Endothelial cell of umbilical vein (primary cell): ENCODE data around the gene TTLL4. TPM values are rescaled to one million over a fixed set of nuclear protein-coding genes. Genes with fewer than 3 reads are reported as not detected.
A peak's percentile ranks its signal among the peaks of the same experiment; 100 is the strongest.

Experiments
- BruUV-seq: library from RNA; stranded (reverse); fragments of 400-500 nt; replicated peaks from 2 replicates; lab custom pipeline; 2021; lab: Mats Ljungman, UMichigan
- CTCF ChIA-PET: fragments of 300-600, 350-600 bp; sonication (Branson Sonifier 250); formaldehyde crosslinking; loops from one replicate; lab custom pipeline; 2021; ENCODE audit warnings: antibody characterized with exemption, inconsistent platforms; lab: Charles Lee
- POLR2A ChIA-PET: fragments of 300-600, 350-600 bp; sonication (Branson Sonifier 250); formaldehyde crosslinking; loops from one replicate; lab custom pipeline; 2021; ENCODE audit warnings: antibody characterized with exemption, inconsistent platforms; lab: Charles Lee
- DNase-seq: peaks from one replicate; pipeline ENCODE4 v3.0.0-alpha.2; 2011; ENCODE audit warnings: low read depth, low spot score
- FAIRE-seq: peaks from 2 replicates; lab custom pipeline; 2011; peaks lifted over from hg19 to GRCh38; lab: Jason Lieb, UNC
- H2AFZ ChIP-seq: 2 replicates; pipeline ENCODE4 v1.6.0; 2012; ENCODE audit warnings: low read depth, low read length, control low read depth, inconsistent platforms
- H3K27ac ChIP-seq: 2 replicates; pipeline ENCODE4 v1.5.1; 2011; ENCODE audit warnings: low read depth, mild to moderate bottlenecking, control low read depth, low read length, moderate library complexity; ENCODE audit not compliant: insufficient read depth
- H3K27me3 ChIP-seq, 2 experiments: 2 replicates each; pipeline versions ENCODE4 v1.6.0 to v1.6.1; 2011; ENCODE audit warnings: low read length in 2 of 2, mixed read lengths in 1 of 2; ENCODE audit not compliant: control insufficient read depth in 2 of 2, insufficient read depth in 2 of 2
- H3K36me3 ChIP-seq, 2 experiments: 2 replicates in 1 of 2; 3 replicates in 1 of 2; pipeline ENCODE4 v1.5.1; 2011; ENCODE audit warnings: low read length in 2 of 2, mild to moderate bottlenecking in 1 of 2, moderate library complexity in 1 of 2; ENCODE audit not compliant: control insufficient read depth in 2 of 2, insufficient read depth in 2 of 2; ENCODE audit errors: extremely low read depth in 1 of 2
- H3K4me1 ChIP-seq: 3 replicates; pipeline ENCODE4 v1.5.1; 2011; ENCODE audit warnings: mild to moderate bottlenecking, low read length; ENCODE audit not compliant: control insufficient read depth, insufficient read depth; ENCODE audit errors: extremely low read depth
- H3K4me2 ChIP-seq: 2 replicates; pipeline ENCODE4 v1.6.1; 2011; ENCODE audit warnings: low read length, control low read depth, mixed read lengths; ENCODE audit not compliant: insufficient read depth
- H3K4me3 ChIP-seq, 3 experiments: fragments of 200-600 bp in 1 of 3; sonication (generic), shearing (Covaris generic) in 1 of 3; replicated peaks in 1 of 3; 2 replicates each; pipeline ENCODE4 v1.5.1; 2011 to 2016; ENCODE audit warnings: control low read depth in 3 of 3, low read length in 3 of 3, mild to moderate bottlenecking in 2 of 3, inconsistent platforms in 1 of 3, low read depth in 1 of 3, moderate library complexity in 1 of 3; ENCODE audit not compliant: insufficient read depth in 1 of 3
- H3K79me2 ChIP-seq: 2 replicates; pipeline ENCODE4 v1.6.0; 2012; ENCODE audit warnings: low read length, inconsistent platforms; ENCODE audit not compliant: control insufficient read depth, insufficient read depth
- H3K9ac ChIP-seq: replicated peaks from 2 replicates; pipeline ENCODE3; 2011; ENCODE audit warnings: low read length, control low read depth; ENCODE audit not compliant: insufficient read depth; ENCODE audit errors: extremely low read depth
- H3K9me1 ChIP-seq: replicated peaks from 3 replicates; pipeline ENCODE4 v1.6.0; 2011; ENCODE audit warnings: mild to moderate bottlenecking, low read length; ENCODE audit not compliant: control insufficient read depth, insufficient read depth; ENCODE audit errors: extremely low read depth
- H3K9me3 ChIP-seq: replicated peaks from 2 replicates; pipeline ENCODE4 v1.5.1; 2012; ENCODE audit warnings: low read length, inconsistent platforms; ENCODE audit not compliant: control insufficient read depth, insufficient read depth
- H4K20me1 ChIP-seq: replicated peaks from 2 replicates; pipeline ENCODE3; 2011; ENCODE audit warnings: mild to moderate bottlenecking, low read length; ENCODE audit not compliant: control insufficient read depth, insufficient read depth; ENCODE audit errors: extremely low read depth
- JUN ChIP-seq: IDR thresholded peaks from 2 replicates; pipeline ENCODE4 v1.6.1; 2011; ENCODE audit warnings: borderline replicate concordance, low read depth; ENCODE audit not compliant: insufficient read length, insufficient read depth
- MYC ChIP-seq: IDR thresholded peaks from one replicate; pipeline ENCODE4 v1.6.1; 2011; ENCODE audit warnings: mild to moderate bottlenecking, low read depth, low read length
- dilution Hi-C: fragments of 300-500 bp; cut with MboI; formaldehyde crosslinking; loops from one replicate; pipeline ENCODE4 v1.15.0; 2019; ENCODE audit warnings: low sequenced_read_pairs; ENCODE audit not compliant: extremely low pct_ligation_motif_present
- intact Hi-C: fragments of 100-400 bp; cut with micrococcal nuclease; formaldehyde crosslinking; loops from one replicate; pipeline ENCODE4 v1.10.0; 2022
- polyA plus RNA-seq, 4 experiments: library from polyadenylated mRNA; depleted of rRNA in 3 of 4; stranded (reverse) in 3 of 4; unstranded in 1 of 4; fragments of >200 nt; gene quantifications; 2 replicates each; pipeline versions ENCODE4 v1.2.1 to v1.2.3, GENCODE V29; 2011 to 2012; ENCODE audit warnings: missing spikeins in 1 of 4
- total RNA-seq: library from RNA; stranded (reverse); gene quantifications from 2 replicates; pipeline ENCODE4 v1.2.3, GENCODE V29; 2021
- TF ChIP-seq, protein P1 (sequence below): IDR thresholded peaks from 2 replicates; pipeline ENCODE4 v1.6.1; 2011; ENCODE audit not compliant: insufficient read depth, insufficient read length

Gene TTLL4
- total and polyA plus RNA-seq, 2 donors (not counting 3 experiments of a cell fraction or from before 2014, with no cell fraction given): 26.7 to 45.0 TPM

DNA sequence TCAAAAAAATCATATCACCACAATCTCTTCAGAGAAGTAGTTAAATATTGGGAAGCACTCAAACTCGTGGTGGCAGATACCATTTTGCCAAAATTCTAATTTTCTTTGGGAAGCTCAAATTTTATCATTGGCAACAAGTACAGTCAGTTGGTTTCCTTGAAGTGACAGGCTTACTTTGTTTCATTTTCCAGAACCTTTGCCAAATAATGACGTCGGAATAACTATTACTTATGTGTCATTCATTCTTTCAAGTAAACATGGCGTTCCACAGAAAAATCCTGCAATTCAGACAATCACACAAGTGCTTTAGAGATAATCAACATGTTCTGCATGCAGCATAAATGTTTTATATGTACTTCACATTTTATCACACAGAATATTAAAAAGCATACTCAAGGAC is 5.4 kb downstream of the TTLL4 start:
- ChIA-PET POLR2A (no interaction called here), CTCF (interaction anchor here (1.0 kb wide), 1 partner anchor 131 kb away, joined by 5 read pairs; no protein-coding TSS in a partner anchor)
- no peak overlapping the region for H3K9ac ChIP-seq
- peaks cover 2% of the 10 kb centered on the region in 2 experiments for H3K36me3 ChIP-seq
- no peaks in the 10 kb centered on the region for H3K27me3 ChIP-seq
- dilution Hi-C loops (no loop called here), intact Hi-C loops (no loop called here)
- TF ChIP-seq, protein P1, sequence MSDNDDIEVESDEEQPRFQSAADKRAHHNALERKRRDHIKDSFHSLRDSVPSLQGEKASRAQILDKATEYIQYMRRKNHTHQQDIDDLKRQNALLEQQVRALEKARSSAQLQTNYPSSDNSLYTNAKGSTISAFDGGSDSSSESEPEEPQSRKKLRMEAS: no peak
- peak; percentile 43 for TF ChIP-seq JUN
- BruUV-seq: no TSS peak
- no peak overlapping the region for H2AFZ ChIP-seq
- no peak for FAIRE-seq
- DNase-seq: peak; percentile 84
- H4K20me1 ChIP-seq: no peaks in the 10 kb centered on the region
- H3K4me1 ChIP-seq: peaks cover 8% of the 10 kb centered on the region
- no peak overlapping the region for H3K27ac ChIP-seq
- H3K4me3 ChIP-seq: no peak overlapping the region
- H3K9me3 ChIP-seq: no peaks in the 10 kb centered on the region
- no peak overlapping the region for H3K4me2 ChIP-seq
- H3K9me1 ChIP-seq: no peaks in the 10 kb centered on the region
- peaks cover 73% of the 10 kb centered on the region for H3K79me2 ChIP-seq

DNA sequence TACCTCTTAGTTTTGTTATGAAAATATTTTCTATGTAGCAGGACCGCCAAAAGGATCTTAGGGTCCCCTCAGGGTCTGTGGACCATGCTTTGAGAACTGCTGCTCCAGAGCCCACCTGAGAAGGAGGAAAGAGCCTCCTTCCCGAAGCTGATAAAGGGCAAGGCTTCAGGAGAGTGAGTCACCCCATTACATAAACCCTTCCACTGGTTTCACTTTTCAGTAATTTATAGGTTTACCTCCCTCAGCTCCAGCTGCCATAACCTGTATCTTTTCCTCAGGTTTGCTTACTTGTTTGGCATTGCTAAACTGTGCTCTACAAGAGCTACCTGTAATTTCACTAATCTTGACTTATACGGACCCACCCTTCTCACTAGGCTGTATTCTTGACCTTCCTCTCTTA is 6.6 kb downstream of the TTLL4 start:
- peak; percentile 2 for TF ChIP-seq JUN
- TF ChIP-seq MYC: no peak
- H3K36me3 ChIP-seq: peaks cover 2% of the 10 kb centered on the region in 2 experiments
- no peak overlapping the region for H3K27ac ChIP-seq
- H3K4me3 ChIP-seq: no peak overlapping the region
- no peak overlapping the region for H3K9ac ChIP-seq
- dilution Hi-C loops: no loop called here
- no peak for FAIRE-seq
- CTCF ChIA-PET: interaction anchor here (0.7 to 1.3 kb wide), 4 partner anchors 9 to 159 kb away, joined by 3 to 4 read pairs (median 3); no protein-coding TSS in a partner anchor
- intact Hi-C loops: no loop called here
- H3K4me1 ChIP-seq: peaks cover 3% of the 10 kb centered on the region
- no peak overlapping the region for H3K4me2 ChIP-seq
- no peaks in the 10 kb centered on the region for H3K9me1 ChIP-seq
- POLR2A ChIA-PET: interaction anchor here (0.6 to 0.7 kb wide), 2 partner anchors 18 to 237 kb away, joined by 3 to 5 read pairs; no protein-coding TSS in a partner anchor
- no peaks in the 10 kb centered on the region for H3K9me3 ChIP-seq
- H2AFZ ChIP-seq: no peak overlapping the region
- no TSS peak for BruUV-seq
- no peak for DNase-seq
- no peaks in the 10 kb centered on the region for H4K20me1 ChIP-seq
- H3K27me3 ChIP-seq: no peaks in the 10 kb centered on the region
- peaks cover 71% of the 10 kb centered on the region for H3K79me2 ChIP-seq
